ENCODE measurements around the gene RARB.

DNA sequence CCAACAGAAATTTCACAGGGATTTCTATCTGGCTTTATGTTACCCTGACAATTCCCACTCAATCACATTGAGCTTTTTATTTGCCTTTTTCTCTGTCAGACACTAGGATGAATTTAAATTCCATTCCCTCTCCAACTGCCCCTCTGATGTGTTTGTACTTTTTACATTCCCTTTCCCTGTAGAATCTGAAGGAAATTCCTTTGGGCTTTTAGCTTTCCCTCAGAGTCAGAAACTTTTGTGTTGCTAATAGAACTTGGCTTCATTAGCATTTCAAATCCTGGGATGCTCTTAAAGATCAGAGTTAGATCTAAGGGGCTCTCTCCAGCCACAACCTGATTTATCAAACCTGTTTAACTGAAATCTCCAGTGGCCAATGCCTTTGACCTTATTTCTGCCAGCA is 7.9 kb upstream of the RARB start:
- no peak for TF ChIP-seq ZNF274 (IDR thresholded peaks at IDR 0.05; ENCODE audit: low read depth, low read length)
- no peak for TF ChIP-seq YY1 (IDR thresholded peaks at IDR 0.05; ENCODE audit: insufficient read depth, insufficient read length)
- TF ChIP-seq SUZ12 (IDR thresholded peaks at IDR 0.05; ENCODE audit: extremely low read depth, insufficient read depth, insufficient read length), result no peak

Data from NT2/D1 (cell line).